ENCODE results near the gene KIF5A.

The KIF5A gene

DNA sequence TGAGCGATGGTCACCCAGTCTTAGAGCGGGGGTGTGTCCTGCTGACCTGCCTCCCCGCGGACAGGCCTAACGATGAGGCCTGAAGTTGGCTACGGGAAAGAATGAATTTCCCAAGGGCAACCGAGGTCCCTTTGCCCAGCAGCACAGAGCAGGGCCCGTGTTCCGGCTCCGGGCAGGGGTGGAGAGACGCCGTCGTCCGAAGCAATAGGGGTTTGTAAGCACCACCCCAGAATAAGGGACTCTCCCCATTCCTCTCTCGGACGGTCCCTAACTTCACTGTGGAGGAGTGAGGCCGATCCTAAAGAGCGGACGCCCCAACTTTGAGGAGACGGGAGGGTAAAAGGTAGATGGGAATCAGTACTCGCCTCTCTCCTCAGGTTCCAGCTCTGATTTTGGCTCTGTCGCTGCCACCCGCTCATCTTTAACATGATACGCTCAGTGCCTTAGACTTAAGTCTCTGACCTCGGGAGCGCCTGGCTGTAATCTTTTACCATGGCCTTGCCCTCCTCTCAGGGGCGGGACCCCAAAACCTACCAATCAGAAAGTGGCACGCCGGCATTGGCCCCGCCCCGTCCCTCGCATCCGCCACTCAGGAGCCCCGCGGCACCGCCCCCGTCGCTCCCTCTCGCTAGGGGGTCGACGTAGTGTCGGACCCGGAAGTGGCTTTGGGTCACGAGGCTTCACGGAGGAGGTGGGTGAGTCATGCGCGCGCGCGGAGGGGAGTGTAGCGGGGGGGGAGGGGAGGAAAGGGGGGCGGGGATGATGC is 29.6 kb upstream of the KIF5A start, which contains the start of gene DDIT3:
Gene DDIT3, minus strand, starts transcription at position 462 of the 766 bp plus-strand sequence. CDS start 3,108 bp downstream, outside the sequence.
- peak; percentile 99 for DNase-seq

DNA sequence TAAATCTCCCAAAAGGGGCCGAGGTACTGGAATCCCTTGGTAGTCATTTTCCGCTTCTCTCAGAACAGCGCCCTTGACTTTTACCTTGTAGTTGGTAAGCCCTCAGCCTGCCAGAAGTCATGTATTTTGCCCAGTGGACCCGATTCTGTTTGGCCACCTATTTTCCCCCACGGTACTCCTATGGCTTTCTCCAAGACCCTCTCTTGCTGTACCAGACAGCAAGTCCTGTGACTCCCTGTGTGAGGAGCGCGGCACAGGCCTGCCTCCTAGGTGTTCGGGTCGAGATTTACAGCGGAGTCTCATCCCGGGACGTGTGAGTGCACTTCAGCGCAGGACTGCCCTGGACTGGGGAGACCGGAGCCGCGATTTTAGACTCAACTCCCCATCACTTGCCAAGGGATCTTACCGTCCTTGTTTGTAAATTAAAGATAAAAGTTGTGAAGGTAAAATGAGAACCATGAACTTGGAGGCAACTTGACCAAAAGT is 28.3 kb upstream of the KIF5A start:
- DNase-seq, result peak; percentile 43

DNA sequence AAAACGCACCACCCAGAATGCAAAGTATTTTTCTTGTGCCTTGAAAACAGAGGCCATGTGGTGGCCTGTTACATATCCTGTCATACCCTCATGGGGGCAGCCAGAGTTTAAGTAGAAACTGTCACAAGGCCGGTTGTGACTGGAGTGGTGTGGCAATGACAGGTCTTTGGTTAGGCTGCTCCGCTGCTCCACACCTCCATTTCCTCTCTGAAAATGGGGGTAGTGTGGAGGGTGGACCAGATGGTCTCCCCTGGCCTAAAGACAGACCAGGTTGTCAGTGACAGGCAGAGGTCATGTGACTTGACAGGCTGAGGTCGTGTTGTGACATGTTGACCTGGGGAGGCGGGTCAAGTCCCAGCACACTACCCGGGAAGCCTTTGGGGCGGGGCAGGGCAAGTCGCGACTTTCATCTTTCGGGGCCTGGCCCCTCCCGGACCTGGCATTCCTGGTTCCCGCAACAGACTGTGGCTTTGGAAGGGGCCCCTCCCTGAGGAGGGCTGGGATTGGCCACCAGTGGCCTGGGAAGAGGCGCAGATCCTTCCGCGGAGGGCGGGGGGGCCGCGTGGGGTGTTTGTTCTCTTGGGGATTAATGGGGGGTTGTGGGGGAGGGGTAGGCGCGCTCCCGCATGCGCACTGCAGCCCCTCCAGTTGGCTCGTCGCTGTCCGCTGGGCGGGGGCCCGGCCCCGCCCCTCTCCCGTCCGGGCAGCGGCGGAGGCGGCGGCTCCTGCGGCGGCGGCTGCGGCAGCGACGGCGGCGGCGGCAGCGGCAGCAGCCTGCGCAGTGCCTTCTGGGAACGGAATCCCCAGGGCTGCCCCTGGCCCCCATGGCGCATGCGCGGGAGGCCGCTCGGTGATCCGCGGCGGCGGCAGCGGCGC is 27.6 kb upstream of the KIF5A start, which contains the start of gene MBD6:
Gene MBD6, plus strand, starts transcription at position 814 of the 876 bp plus-strand sequence. CDS start 1,480 bp downstream, outside the sequence.
- DNase-seq, result peak; percentile 92

DNA sequence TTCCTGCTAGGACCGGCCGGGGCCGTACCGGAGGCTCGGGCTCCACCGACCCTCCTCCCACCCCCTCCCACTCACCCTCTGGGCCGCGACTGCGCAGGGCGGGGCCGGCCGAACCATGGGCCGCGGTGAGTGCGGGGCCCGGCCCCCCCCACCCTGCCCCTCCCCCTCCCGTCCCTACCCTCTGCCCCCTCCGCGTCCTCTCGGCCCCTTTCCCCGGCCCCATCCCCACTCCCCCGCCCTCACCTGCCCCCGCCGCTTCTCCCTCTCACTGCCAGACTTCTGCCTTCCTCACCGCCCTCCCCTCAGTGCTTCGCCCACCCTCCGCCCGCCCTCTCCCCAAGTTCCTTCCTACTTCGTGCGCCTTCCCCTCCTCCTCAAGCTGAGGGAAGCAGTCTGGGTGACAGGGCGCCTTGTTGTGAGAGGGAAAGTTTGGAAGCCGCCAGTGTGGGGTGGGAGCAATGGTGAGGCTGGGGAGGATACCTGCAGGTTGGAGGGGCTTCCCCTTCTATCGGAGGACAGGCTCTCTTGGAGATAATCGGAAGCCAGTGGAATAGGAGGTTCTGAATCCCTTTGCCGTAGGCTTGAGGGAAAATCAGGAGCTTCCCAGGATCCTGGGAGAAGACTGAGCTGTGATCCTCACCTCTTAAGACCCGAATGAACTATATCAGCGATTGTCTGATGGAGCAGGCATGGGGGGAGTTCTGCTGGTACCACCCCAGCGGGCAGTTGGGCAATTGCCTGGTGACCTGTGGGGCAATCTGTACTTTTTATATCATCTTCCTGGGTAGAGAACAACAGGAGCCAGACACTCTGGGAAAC is 26.7 kb upstream of the KIF5A start:
- DNase-seq, result peak; percentile 57

DNA sequence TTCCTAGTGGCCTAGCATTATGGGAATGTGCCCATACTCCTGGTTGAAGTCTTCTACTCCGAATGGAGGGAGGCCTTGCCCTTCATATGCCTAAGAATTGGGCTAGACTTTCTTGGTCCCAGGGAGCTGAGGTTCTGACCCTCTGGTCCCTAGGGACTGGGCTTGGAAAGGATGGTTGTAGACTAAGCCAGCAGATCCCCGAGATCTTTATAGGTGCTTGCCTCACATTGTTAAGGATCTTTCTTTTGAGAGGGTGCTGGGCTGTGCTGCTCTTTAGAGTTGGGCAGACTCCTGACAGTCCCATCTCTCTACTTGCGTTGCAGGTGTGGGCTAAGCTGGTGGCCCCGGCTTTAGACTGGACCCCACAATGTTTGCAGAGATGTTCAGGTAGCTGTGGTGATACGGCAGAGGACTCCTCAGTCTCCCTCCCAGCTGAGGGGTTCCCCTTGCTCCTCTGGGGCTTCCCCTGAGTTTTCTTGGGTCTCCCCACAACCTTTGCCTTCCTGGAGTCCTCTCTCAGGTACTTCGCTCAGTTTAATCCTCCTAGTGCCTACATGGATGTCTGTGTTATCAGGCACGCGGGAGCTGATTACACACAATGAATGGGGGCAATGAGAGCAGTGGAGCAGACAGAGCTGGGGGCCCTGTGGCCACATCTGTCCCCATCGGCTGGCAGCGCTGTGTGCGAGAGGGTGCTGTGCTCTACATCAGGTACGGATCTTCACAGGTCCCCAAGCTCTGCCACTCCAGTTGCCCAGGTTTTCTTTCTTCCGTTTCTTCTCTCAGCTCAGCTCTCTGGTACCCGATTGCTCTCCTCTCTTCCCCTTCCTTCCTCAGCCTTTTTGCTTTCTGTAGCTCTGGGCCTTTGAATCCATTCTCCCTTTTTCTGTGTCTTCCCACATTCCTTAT is 25.9 kb upstream of the KIF5A start:
- DNase-seq, result no peak

DNA sequence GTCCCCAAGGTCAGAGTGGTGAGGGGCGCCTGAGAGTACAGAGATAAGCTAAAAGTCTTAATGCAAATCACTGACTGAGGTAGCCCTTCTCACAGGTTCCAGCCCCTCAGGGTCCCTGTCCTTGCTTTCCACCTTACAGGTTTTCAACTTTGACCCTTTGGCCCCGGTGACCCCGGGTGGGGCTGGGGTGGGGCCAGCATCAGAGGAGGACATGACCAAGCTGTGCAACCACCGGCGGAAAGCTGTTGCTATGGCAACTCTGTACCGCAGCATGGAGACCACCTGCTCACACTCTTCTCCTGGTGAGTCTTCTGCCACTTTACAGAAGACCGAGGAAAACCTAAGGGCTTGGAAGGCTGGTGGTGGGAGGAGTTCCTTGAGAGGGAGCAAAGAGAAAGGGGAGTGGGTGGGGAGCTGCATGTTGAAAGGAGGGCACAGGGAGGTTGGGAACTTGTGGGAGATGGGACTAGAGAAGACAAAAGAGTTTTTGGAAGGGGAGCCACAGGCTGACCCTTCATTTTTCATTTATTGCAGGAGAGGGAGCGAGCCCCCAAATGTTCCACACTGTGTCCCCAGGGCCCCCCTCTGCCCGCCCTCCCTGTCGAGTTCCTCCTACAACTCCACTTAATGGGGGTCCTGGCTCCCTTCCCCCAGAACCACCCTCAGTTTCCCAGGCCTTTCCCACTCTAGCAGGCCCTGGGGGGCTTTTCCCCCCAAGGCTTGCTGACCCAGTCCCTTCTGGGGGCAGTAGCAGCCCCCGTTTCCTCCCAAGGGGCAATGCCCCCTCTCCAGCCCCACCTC is 24.8 kb upstream of the KIF5A start:
- DNase-seq, result no peak

DNA sequence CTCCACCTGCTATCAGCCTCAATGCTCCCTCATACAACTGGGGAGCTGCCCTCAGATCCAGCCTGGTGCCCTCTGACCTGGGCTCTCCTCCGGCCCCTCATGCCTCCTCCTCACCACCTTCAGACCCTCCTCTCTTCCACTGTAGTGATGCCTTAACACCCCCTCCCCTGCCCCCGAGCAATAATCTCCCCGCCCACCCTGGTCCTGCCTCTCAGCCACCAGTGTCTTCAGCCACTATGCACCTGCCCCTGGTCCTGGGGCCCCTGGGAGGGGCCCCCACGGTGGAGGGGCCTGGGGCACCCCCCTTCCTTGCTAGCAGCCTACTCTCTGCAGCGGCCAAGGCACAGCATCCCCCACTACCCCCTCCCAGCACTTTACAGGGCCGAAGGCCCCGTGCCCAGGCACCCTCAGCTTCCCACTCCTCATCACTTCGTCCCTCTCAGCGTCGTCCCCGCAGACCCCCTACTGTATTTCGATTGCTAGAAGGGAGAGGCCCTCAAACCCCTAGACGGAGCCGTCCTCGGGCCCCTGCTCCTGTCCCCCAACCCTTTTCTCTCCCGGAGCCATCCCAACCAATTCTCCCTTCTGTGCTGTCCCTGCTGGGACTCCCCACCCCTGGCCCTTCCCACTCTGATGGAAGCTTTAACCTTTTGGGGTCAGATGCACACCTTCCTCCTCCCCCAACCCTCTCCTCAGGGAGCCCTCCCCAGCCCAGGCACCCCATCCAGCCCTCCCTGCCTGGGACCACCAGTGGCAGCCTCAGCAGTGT is 24.0 kb upstream of the KIF5A start:
- DNase-seq, result no peak

DNA sequence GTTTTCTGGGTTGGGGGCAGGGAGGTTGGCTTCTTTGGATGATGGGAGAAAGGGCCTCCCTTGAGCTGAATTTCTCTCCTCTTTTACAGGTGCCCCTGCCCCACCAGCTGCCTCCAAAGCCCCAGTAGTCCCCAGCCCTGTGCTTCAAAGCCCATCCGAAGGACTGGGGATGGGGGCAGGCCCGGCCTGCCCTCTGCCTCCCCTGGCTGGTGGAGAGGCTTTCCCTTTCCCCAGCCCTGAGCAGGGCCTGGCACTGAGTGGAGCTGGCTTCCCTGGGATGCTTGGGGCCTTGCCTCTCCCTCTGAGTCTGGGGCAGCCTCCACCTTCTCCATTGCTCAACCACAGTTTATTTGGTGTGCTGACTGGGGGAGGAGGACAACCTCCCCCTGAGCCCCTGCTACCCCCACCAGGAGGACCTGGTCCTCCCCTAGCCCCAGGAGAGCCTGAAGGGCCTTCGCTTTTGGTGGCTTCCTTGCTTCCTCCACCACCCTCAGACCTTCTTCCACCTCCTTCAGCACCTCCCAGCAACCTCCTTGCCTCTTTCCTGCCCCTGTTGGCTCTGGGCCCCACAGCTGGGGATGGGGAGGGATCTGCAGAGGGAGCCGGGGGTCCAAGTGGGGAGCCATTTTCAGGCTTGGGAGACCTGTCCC is 23.2 kb upstream of the KIF5A start:
- DNase-seq, result no peak

DNA sequence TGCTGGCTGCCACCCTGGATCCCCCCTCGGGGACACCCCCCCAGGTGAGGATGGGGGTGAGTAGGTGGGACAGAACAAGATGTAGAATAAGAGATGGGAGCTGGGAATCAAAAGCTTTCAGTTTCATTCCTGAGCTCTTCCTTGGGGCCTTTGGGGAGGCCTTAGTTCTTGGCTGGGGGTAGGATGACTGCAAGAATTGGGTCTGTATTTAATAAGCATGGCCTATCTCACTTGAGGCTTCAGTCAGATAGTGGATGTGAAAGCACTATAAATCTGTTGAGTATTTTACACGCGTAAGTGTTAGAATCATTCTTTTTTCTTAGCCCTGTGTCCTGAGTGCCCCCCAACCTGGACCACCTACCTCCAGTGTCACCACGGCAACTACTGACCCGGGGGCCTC is 22.7 kb upstream of the KIF5A start:
- no peak for DNase-seq

DNA sequence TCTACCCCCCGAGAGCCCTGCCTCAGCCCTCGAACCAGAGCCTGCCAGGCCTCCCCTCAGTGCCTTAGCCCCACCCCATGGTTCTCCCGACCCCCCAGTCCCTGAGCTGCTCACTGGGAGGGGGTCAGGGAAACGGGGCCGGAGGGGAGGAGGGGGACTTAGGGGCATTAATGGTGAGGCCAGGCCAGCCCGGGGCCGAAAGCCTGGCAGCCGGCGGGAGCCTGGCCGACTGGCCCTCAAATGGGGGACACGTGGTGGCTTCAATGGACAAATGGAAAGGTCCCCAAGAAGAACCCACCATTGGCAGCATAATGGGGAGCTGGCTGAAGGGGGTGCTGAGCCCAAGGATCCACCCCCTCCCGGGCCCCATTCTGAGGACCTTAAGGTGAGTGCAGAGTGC is 21.7 kb upstream of the KIF5A start:
- DNase-seq, result no peak

DNA sequence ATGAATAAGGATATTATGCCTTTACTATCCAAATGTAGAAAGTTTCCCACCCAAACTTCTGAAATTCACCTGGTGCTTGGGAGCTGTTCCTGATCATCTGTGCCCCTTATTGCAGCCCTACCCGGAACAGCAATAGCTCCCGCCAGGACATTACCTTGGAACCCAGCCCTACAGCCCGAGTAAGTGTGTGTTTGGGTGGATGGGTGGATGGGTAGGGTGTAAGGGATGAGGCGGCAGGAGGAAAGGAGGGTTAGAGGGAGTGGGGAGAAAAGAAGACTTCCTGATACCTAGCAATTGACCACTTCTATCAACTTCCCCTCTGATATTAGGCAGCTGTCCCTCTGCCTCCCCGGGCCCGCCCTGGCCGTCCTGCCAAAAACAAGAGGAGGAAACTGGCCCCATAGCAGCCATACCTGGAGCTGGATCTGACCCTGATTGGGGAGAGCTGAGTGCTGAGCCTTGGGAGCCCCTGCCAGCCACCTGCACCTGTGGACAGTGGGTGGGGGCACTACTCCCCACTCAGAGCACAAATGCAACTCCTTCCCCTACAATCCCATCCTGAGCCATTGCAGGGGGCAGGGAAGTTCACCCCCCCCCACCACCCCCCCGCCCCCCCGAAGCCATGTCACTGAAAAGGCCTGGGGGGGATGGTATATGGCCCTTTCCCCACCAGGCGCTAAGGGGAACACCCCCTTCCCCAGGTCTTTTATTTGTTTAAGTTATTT is 20.9 kb upstream of the KIF5A start:
- DNase-seq, result no peak

DNA sequence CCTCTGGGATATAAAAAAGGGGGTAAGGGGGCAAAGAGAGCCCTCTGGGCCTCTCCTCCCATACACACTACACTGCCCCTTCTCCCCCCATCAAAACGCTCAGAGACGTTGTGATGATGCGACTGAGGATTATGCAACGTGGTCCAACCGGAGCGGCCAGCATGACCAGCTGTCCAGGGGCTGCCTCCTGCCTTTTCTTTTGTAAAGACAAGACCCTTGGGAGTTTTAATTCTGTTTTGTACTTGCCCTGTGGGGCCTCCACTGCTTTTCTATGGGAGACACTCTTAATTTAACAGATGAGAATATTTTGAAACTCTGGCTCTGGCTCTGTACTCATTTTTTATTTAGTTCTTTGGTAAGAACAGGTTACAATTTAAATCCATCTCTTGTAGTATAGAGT is 20.0 kb upstream of the KIF5A start:
- no peak for DNase-seq

DNA sequence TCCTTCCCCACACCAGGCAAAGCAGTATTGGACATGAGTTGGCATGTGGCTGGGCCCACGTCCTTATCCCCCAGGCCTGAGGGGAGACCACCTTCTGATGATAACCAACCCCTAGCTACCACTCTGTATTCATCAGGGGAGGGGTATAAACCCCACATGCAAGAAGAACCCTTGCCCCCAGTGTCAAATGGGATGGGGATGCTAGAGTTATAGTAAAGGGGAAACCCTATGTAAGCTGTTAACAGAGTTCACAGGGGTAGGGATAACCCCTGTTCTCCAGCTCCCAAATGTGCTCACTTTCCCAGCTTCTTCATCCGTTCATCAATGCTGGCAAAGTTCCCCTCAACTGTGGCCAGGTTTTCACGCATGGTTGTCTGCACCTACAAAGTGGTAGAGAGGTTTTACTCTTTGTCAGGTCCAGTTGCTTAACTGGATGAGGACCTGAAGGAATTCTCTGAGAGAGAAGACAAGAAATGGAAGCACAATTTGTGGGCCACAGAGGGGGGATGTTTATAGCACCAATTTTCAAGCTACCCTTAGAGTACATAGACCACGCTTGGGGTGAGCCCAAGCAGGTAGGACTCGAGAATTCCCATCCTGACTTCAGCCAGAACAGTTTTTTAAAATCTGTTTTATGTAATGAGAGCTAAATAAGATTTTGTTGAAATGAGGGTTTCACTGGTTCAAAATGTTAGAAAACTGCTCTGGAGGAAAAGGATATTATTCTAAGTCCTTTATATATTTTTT is 19.3 kb upstream of the KIF5A start:
- no peak for DNase-seq

DNA sequence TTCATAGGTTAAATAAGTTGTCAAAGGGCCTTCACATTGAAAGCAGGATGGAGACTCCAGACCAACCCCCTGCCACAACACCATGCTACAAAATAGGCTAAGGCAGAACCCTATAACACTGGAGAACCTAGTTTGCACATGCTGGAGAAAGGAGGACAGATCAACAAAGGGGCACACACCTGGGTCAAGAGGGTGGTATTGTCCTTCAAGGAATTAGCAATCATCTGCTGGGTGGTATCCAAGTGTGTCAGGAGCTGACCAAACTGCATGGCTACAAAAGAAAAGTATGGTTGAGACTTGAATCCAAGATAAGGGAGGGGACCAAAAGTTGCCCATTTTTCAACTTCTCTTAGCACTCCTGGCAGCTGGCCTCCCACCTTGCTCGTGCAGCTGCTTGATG is 18.0 kb upstream of the KIF5A start:
- DNase-seq, result no peak

DNA sequence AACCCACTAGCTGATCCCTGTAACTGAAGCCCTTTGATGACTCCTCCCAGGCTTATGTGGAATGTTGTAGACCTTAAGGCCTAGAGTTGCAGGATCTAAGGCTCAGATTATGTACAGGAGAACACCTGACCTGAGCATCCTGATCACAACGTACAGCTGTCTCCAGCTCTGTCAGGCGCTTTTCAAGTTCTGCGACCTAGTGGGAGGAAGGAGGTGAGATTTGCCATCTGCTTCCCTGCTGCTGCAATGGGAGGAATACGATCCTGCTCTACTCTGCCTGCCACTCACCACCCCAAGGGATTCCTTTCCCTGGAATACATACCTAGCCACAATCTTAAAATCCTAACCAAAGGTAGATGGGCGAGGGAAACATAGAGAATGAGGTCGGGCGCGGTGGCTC is 16.7 kb upstream of the KIF5A start:
- no peak for DNase-seq

DNA sequence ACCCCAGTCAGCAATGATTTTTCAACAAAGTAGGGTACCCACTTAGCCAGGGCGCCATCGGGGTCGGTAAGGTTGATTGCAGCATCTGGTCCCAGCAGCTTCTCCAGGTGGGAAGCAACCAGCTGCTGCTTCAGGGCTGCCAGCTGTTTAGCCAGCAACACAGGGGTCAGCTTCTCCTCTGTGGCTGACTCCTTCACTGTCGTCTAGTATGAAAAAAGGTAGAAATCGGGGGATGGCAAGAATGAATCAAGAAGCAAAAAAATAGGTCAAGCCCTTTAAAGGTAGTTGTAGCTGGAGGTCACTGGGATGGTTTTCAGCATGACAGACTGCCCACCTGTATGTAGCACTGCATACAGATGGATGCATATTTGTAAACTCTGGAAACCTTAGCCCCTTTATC is 15.6 kb upstream of the KIF5A start:
- DNase-seq, result no peak

DNA sequence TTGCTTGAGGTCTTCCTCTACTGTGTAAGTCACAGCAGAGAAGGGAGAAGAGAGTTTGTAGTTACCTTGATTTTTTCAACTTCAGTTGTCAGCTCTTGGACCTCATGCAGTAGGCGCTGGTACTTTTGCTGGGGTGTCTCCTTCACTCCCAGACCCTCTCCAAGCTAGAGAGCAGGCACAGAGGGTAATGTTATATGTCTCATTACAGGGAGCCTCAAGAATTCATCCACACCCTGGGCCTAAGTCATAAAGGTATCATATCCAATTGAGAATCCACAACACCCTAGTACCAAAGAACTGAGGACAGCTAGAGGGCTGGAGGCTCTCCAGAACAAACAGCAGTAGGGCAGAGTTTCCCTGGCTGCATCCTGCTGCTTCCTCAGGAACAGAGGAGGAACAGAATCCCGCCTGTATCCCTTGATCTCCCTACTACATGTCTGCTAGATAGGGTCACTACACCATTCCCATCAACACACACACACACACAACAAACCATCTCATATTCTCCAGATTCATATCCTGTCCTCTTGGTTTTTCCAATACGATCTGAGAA is 14.8 kb upstream of the KIF5A start:
- no peak for DNase-seq
